NCI-H460 (cell line): ENCODE data around the gene GRIN2A. TPM values are rescaled to one million over a fixed set of nuclear protein-coding genes. Genes with fewer than 3 reads are reported as not detected.

Experiments used
- DNase-seq: peaks from one replicate; pipeline ENCODE4 v3.0.0-alpha.2; 2016; ENCODE audit warnings: low read depth; ENCODE audit errors: extremely low read depth
- total RNA-seq: library from RNA; depleted of rRNA; stranded (reverse); fragments of >200 nt; shearing (Covaris generic); gene quantifications from 2 replicates; pipeline ENCODE4 v1.2.3, GENCODE V29; 2014

The GRIN2A gene
- total RNA-seq, 1 experiment from 2014 or later, result not detected

GRCh38 chr16:10039220-10040096, 142.8 kb downstream of the GRIN2A start:
- no peak for DNase-seq

GRCh38 chr16:10037751-10038150, 144.5 kb downstream of the GRIN2A start:
- no peak for DNase-seq

DNA sequence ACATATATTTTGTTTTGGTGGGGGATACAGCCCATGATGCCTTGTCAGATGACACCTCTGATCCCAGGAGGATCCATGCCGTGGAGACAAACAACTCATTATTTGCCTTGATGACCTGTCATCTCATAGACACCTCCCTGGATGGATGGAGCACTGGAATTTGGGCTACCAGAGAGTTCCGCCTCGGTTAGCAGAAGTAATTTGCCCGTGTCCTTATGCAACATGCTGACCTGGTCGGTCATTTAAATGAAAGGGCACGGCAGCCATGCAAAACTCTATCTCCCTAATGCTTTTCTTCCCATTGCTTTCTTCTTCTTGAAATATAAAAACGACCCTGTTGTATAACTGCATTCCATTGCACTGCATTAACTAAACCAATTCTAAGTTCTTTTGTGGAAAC, 145.3 kb downstream of the GRIN2A start:
- no peak for DNase-seq

DNA sequence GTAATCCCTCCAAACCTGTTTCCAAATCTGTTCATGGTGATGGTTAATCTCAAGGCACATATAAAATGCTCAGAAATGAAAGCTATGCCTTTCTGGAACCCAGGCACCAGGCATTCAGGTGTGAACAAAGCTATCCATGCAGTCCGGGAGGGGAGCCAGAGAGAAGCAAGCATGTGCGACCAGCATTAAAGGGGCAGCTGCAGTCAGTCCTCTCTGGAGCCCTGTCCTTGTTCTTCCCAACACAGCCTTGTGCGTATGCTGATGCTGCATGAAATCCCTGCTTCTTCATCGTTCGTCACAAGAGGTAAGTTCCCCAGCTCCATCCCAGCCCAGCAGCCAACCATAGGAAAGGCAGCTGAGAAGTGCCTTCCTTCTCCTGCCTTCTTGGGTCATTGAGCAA, 148.7 kb downstream of the GRIN2A start:
- no peak for DNase-seq

DNA sequence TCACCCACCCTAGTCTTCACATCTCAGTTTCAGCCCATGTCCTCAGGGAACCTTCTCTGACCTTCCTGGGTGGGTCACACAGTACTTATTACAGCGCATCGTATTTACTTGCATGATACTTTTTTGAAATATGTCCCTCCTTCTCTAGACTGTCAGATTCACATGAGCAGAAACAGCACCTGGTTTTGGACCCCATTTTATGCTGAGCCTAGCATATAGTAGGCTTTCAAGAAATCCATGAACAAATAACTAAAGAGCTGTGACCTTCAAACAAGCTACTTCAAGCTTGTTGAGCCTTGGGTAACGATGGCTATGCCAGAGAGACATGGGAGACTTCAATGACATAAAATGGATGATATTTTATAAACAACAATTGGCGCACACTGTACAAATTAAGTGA, 150.3 kb downstream of the GRIN2A start:
- DNase-seq, result no peak

GRCh38 chr16:10031473-10031872, 150.8 kb downstream of the GRIN2A start:
- no peak for DNase-seq

DNA sequence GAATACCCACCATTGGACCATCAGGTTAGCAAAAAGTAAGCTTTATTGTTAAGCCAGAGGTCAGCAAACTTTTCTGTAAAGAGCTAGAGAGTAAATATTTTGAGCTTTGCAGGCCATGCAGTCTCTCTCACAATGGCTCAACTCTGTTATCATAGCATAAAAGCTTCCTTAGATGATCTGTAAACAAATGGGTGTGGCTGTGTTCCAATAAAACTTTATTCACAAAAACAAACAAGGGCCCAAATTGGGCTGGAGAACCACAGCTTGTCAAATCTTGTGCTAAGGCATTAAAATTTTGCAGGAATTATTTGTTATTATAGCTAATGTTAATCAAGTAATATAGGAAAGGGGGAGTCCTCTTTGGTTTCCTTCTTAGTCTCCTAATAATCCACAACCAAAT, 153.6 kb downstream of the GRIN2A start:
- no peak for DNase-seq

DNA sequence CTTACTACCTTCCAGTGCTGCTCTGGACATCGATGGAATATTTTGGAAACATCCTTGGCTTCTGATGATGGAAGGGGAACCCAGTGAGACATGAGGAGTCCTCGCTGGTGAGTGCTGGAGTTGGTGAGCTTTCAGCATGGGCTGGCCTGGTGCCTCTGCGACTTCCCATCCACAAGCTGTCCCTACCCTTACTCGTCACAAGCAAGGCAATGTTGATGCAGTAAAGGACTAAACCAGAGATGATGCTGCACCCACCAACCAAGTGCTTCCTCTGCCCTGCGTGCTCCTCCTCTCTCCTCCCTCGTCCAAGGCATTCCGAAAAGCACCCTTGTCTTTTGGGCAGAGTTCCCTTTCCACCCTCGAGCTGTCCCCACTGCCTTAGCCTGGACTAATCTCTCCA, 154.7 kb downstream of the GRIN2A start:
- no peak for DNase-seq

DNA sequence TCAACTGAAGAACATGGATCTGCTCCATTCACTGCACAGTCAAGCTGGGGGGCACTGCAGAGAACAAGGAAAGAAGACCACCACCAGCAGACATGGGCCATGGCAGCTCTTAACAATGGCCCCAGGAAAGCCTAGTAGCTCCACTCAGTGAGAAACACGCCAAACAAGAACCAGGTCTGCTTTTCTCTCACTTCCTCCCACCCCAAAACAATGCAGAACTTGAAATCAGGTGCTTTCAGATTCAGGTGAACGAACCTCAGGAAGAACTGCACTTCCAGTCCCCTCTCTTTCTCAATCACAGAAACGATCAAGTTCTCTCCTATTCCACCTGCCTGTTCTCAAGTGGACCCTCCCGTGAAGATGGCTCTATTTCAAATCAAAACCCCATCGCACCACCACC, 155.6 kb downstream of the GRIN2A start:
- DNase-seq, result no peak

DNA sequence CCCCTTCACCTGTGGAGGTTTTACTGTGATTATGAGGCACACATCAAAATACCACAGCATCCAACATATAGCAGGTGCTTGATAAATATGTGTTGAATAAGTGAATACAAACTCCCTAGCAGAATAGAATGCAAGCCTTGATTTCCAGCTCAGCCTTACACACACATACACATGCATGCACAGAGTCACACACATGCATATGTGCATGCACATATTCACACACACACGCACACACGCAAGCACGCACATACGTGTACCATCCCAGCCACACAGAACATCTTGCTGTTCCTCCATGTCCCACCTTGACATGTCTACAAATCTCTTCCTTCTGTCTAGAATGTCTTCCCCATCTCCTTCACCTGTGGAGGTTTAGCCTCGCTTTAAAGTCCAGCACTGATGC, 160.1 kb downstream of the GRIN2A start:
- DNase-seq, result no peak

DNA sequence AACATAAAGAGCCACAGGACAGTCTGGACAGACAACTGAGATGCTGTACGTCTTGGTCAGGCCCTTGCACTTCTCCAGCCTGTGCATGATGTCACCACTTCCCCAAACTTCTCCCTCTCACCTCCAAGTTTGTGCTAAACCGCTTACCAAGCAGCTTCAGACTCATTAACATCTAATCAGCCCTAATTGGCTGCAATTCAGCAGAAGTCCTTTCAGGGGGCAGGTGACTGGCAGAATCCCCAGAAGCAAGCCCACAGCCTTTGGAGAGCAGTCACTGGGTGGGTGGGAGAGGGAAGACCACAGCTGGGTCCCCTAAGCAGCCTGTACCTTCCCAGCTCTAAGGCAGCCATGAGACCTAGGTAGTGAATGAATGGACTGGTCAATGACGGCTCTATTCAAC, 161.4 kb downstream of the GRIN2A start:
- DNase-seq, result no peak

GRCh38 chr16:10016752-10017151, 165.5 kb downstream of the GRIN2A start:
- no peak for DNase-seq

DNA sequence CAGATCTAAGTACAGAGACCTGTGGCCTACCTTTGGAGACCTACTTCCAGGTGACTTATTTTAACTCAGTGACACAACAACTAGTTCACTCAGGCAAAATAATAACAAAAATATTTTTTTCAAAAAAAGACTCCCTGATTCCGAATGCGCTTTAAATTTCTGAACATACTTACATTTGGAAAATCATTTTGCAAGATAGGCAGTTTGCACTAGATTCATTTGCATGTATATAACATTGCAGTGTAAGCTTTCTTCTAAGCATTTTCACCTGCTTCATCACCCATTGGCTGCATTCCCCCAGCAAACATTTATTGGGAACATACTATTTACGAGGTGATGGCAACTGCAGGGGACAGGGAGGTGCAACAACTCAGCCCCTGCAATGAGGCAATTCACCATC, 166.8 kb downstream of the GRIN2A start:
- no peak for DNase-seq

DNA sequence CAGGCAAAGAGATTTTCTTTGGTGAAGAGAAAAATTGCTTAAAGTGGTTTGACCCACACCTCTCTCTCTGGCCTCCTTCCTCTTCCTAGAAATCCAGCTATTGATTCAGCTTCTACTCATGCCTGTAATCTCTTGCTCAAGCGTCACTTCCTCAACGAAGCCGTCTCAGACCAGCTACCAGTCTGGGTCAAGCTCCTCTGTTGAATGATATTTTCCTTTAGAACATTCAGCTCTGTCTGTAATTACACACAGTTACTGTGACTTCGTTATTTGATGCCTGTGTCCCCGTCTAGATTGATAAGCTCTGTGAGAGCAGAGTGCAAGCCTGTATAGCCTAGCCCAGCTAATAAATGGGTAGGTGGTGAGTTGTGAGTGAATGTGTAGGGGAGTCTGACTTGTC, 168.5 kb downstream of the GRIN2A start:
- DNase-seq, result no peak

DNA sequence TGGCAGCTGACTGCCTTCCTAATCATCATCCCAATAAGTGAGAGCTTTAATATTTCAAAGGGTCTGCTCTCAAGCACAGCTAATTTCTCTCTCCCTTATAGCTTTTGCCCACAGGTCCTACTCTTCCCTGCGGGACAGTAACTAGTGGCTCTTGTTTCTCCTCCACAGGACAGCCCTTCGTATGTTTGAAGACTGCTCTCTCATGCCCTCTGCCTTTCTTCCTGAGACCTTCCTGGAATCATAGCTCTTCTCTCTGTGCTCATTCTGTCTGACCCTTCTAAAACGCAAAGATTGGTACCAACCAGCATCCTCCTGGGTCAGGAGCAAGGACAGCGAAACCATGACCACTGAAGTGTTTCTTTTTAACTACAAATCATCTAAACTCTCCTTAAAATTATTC, 168.9 kb downstream of the GRIN2A start:
- DNase-seq, result no peak

DNA sequence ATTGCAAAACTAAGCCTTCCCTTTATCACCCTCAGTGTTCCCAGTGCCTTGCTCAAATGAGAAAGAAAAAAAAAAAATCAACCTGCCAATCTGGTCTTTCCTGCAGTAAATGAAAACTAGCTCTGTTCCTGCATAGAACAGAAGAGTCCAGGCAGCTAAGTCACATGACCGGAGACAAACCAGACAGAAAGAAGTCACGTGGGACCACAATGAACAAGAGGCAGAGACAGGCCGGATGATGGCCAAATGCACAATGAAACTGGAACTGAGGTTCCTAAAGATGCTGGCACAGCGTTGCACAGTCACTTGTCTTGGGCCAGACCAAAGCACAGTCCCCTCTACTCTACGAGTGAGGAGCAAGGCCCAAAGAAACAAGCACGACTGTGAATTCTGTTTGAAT, 172.5 kb downstream of the GRIN2A start:
- DNase-seq, result no peak

GRCh38 chr16:10003486-10003885, 178.7 kb downstream of the GRIN2A start:
- DNase-seq, result no peak

GRCh38 chr16:10001258-10001775, 180.9 kb downstream of the GRIN2A start:
- DNase-seq, result no peak

DNA sequence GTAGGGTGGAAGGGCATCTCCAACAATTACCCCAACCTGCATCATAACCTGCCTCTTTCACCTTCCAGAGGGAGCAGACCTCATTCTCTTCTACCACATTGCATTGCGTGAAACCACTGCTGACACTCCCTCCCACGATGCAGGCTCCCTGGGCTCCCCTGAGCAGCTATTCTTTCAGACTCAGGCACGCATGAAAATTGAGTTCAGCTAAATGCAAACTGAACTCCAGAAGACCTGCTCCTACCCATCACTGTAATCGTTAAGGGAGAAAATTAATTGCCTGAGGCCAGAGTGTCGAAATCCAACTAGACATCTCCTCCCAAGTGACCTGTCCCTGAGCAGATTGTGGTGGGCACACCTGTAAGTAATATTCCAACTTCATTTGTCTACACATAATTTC, 186.0 kb downstream of the GRIN2A start:
- no peak for DNase-seq

GRCh38 chr16:9992441-9992840, 189.8 kb downstream of the GRIN2A start:
- DNase-seq, result no peak

GRCh38 chr16:9980981-9981380, 201.2 kb downstream of the GRIN2A start:
- no peak for DNase-seq

- no peak for DNase-seq
Observed at GRCh38 chr16:9978160-9978725, 204.0 kb downstream of the GRIN2A start.
